ENCODE results near the gene UTS2B. TPM values are rescaled to one million over a fixed set of nuclear protein-coding genes. Genes with fewer than 3 reads are reported as not detected.
A peak's percentile ranks its signal among the peaks of the same experiment; 100 is the strongest.

The UTS2B gene
- total and polyA plus RNA-seq, 2 experiments from 2014 or later = 0.22 to 0.61 TPM

DNA sequence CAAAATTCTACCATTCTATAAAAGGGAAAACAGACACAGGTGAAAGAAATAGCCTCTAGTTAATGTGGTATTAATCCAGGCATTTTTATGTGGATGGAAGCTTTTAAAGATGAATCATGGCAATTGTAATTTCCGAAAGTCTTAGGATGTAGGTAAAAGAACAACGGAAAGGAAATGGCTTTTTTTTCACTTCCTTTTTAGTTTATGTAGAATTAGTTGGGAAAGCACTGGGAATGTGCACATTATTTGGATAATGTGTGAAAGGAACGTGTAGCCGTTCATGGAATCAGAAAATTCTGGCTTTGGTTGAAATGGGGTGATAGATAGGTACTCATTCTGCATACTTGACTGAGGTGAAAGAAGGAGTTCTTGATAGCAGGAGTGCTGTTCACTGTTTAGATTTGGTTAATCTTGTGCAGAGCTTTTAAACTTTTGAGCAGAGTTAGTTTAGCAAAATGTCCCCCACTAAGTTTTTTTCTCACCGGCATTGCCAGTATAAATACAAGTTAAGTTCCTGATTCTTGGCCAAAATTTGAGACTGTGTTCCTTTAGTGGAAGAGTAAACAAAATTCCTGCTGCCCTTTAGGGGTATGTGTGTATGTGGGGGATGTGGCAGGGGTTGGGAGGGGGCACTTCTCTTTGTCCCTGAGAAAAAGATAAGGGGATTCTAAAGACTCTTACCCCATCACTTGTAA lies 20.2 kb upstream of the UTS2B start:
- Histone ChIP-seq H3K9me2 (ENCODE audit: insufficient read depth) (no peaks in the 10 kb centered on the region), H2AFZ (no peak overlapping the region), H3K27ac (no peak overlapping the region), H3K4me1 (ENCODE audit: insufficient read depth) (peaks cover 11% of the 10 kb centered on the region; the same call in 1 of the 2 replicates), H3K4me3 (no peak overlapping the region), H3K9ac (no peak overlapping the region), H3K36me3 (ENCODE audit: low read depth) (no peaks in the 10 kb centered on the region), H3K9me3 (ENCODE audit: low read depth) (no peaks in the 10 kb centered on the region), H3K79me2 (ENCODE audit: insufficient read depth) (peaks cover 100% of the 10 kb centered on the region), H4K20me1 (ENCODE audit: insufficient read depth) (no peaks in the 10 kb centered on the region), H3K4me2 (ENCODE audit: unreplicated experiment) (no peak overlapping the region), H3F3A (ENCODE audit: insufficient read depth) (no peaks in the 10 kb centered on the region), H3K27me3 (replicated peaks; ENCODE audit: insufficient read depth) (no peaks in the 10 kb centered on the region)
- in situ Hi-C loops (cut with MboI) = no loop called here
- DNase-seq = no peak
- TF ChIP-seq EZH2phosphoT487 (IDR thresholded peaks at IDR 0.05; ENCODE audit: insufficient read depth, low read depth) (no peak), EZH2 (IDR thresholded peaks at IDR 0.05; ENCODE audit: insufficient read depth, poor library complexity, severe bottlenecking) (no peak)
- WGBS, 2 experiments (ENCODE audit: low coverage in 1 of 2, low lambda C conversion rate in 2 of 2, missing lambda C conversion rate in 2 of 2) = 96% methylated on average over 5 of the region's 5 CpGs

DNA sequence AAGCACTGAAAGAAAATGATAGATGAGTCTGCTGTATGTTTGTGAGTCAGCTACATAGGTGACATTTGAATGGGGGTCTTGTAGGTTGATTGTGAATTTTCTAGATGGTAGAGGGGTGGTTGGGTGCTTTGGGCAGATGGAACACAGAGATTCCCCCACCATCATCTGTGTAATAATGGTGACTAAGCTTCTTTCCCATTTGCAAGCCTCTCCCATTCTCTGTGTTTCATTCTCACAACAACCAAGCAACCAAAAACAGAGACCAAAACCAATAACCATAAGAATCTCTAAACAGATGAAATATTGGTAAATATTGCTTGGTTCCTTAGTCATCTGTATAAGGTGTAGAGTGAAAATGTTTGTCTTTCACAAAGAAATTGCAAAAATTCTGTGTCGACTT lies 17.8 kb upstream of the UTS2B start:
- Histone ChIP-seq H3K4me2 (ENCODE audit: unreplicated experiment) (no peak overlapping the region), H3K27me3 (replicated peaks; ENCODE audit: insufficient read depth) (no peaks in the 10 kb centered on the region), H3F3A (ENCODE audit: insufficient read depth) (0 out of 2 replicates have a peak, but pooled peaks cover 6% of the 10 kb centered on the region), H3K4me3 (no peak overlapping the region), H3K27ac (no peak overlapping the region), H3K36me3 (ENCODE audit: low read depth) (no peaks in the 10 kb centered on the region), H3K79me2 (ENCODE audit: insufficient read depth) (peaks cover 100% of the 10 kb centered on the region), H3K9me2 (ENCODE audit: insufficient read depth) (no peaks in the 10 kb centered on the region), H4K20me1 (ENCODE audit: insufficient read depth) (no peaks in the 10 kb centered on the region), H2AFZ (no peak overlapping the region), H3K4me1 (ENCODE audit: insufficient read depth) (peaks cover 22% of the 10 kb centered on the region), H3K9ac (no peak overlapping the region), H3K9me3 (ENCODE audit: low read depth) (no peaks in the 10 kb centered on the region)
- 95 to 96% methylated on average over 1 of the region's 1 CpG for WGBS, 2 experiments (ENCODE audit: low coverage in 1 of 2, low lambda C conversion rate in 2 of 2, missing lambda C conversion rate in 2 of 2)
- no peak for DNase-seq
- in situ Hi-C loops (cut with MboI) = no loop called here
- TF ChIP-seq EZH2phosphoT487 (IDR thresholded peaks at IDR 0.05; ENCODE audit: insufficient read depth, low read depth) (no peak), EZH2 (IDR thresholded peaks at IDR 0.05; ENCODE audit: insufficient read depth, poor library complexity, severe bottlenecking) (no peak)

DNA sequence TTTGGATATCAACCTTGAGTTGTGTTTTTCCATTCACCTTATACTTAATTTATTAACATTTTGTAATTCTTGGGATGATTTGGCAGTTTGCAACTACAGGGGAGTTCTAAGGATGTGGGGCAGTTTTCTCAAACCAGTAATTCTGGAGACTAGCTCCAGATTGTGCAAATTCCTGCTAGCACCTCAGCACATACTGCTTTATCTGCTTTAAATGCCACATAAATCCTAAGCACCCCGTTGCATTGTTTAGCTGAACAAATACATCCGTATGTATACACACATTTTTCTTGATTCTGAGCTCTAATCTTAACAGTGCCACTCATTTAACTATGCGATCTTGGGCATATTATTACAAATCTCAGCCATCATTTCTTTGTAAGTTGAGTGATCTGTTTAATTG lies 16.9 kb upstream of the UTS2B start:
- 97 to 100% methylated on average over 3 of the region's 3 CpGs for WGBS, 2 experiments (ENCODE audit: low coverage in 1 of 2, low lambda C conversion rate in 2 of 2, missing lambda C conversion rate in 2 of 2)
- H3K27me3 ChIP-seq (replicated peaks; ENCODE audit: insufficient read depth) = no peaks in the 10 kb centered on the region
- H4K20me1 ChIP-seq (ENCODE audit: insufficient read depth) = no peaks in the 10 kb centered on the region
- no peak overlapping the region for H3K4me3 ChIP-seq
- in situ Hi-C loops (cut with MboI) = no loop called here
- no peak for DNase-seq
- H3K4me1 ChIP-seq (ENCODE audit: insufficient read depth) = peaks cover 31% of the 10 kb centered on the region
- H3K4me2 ChIP-seq (ENCODE audit: unreplicated experiment) = no peak overlapping the region
- H3K27ac ChIP-seq = no peak overlapping the region
- H3K36me3 ChIP-seq (ENCODE audit: low read depth) = no peaks in the 10 kb centered on the region
- H3K9me3 ChIP-seq (ENCODE audit: low read depth) = no peaks in the 10 kb centered on the region
- no peaks in the 10 kb centered on the region for H3K9me2 ChIP-seq (ENCODE audit: insufficient read depth)
- TF ChIP-seq EZH2phosphoT487 (IDR thresholded peaks at IDR 0.05; ENCODE audit: insufficient read depth, low read depth) = no peak
- TF ChIP-seq EZH2 (IDR thresholded peaks at IDR 0.05; ENCODE audit: insufficient read depth, poor library complexity, severe bottlenecking) = no peak
- H3K79me2 ChIP-seq (ENCODE audit: insufficient read depth) = peaks cover 100% of the 10 kb centered on the region
- 0 out of 2 replicates have a peak, but pooled peaks cover 6% of the 10 kb centered on the region for H3F3A ChIP-seq (ENCODE audit: insufficient read depth)
- H2AFZ ChIP-seq = no peak overlapping the region
- H3K9ac ChIP-seq = no peak overlapping the region

DNA sequence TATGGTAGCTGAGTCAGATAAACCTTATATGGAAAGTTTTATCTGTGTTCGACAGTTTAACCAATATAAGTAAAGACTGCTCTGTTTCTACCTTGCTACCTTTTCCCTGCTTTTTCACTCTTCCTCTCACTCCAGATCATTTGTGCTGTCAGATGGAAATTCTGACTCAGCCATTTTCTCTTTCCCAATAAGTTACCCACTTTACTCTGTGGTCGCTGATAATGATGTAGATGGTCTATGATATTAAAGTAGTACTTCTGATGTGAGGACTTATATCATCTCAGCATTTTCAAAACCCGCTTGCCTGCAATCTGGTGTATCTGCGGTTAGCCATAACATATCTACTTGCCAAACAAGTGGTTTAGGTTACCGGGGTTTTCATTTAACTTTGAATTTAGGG lies 15.0 kb upstream of the UTS2B start:
- TF ChIP-seq EZH2phosphoT487 (IDR thresholded peaks at IDR 0.05; ENCODE audit: insufficient read depth, low read depth) (no peak), EZH2 (IDR thresholded peaks at IDR 0.05; ENCODE audit: insufficient read depth, poor library complexity, severe bottlenecking) (no peak)
- H3K9ac ChIP-seq = no peak overlapping the region
- H3K9me2 ChIP-seq (ENCODE audit: insufficient read depth) = no peaks in the 10 kb centered on the region
- H3K4me3 ChIP-seq = no peak overlapping the region
- H3K4me1 ChIP-seq (ENCODE audit: insufficient read depth) = peaks cover 32% of the 10 kb centered on the region
- H3K9me3 ChIP-seq (ENCODE audit: low read depth) = no peaks in the 10 kb centered on the region
- H2AFZ ChIP-seq = no peak overlapping the region
- DNase-seq = peak; percentile 25
- H3K79me2 ChIP-seq (ENCODE audit: insufficient read depth) = peaks cover 100% of the 10 kb centered on the region
- H4K20me1 ChIP-seq (ENCODE audit: insufficient read depth) = no peaks in the 10 kb centered on the region
- no peaks in the 10 kb centered on the region for H3K27me3 ChIP-seq (replicated peaks; ENCODE audit: insufficient read depth)
- H3K4me2 ChIP-seq (ENCODE audit: unreplicated experiment) = no peak overlapping the region
- WGBS, 2 experiments (ENCODE audit: low coverage in 1 of 2, low lambda C conversion rate in 2 of 2, missing lambda C conversion rate in 2 of 2) = 85 to 90% methylated on average over 5 of the region's 5 CpGs
- 0 out of 2 replicates have a peak, but pooled peaks cover 6% of the 10 kb centered on the region for H3F3A ChIP-seq (ENCODE audit: insufficient read depth)
- no peak overlapping the region for H3K27ac ChIP-seq
- in situ Hi-C loops (cut with MboI) = no loop called here
- no peaks in the 10 kb centered on the region for H3K36me3 ChIP-seq (ENCODE audit: low read depth)

Measured in GM23248 (cell line).